Ectodermal cell (in vitro differentiated cells): ENCODE measurements around the gene AIDA.

Experiments
- H3K27ac ChIP-seq: 2 replicates; pipeline ENCODE4 v1.7.0; 2013; ENCODE audit warnings: mild to moderate bottlenecking, low read depth, low read length; ENCODE audit not compliant: insufficient read depth, poor library complexity, severe bottlenecking
- H3K27me3 ChIP-seq: 2 replicates; pipeline ENCODE4 v1.7.0; 2013; ENCODE audit warnings: mild to moderate bottlenecking, low read length; ENCODE audit not compliant: insufficient read depth, control insufficient read depth, poor library complexity, severe bottlenecking
- H3K36me3 ChIP-seq: one replicate; pipeline ENCODE4 v1.7.0; 2013; ENCODE audit warnings: low read length; ENCODE audit not compliant: control insufficient read depth, insufficient read depth
- H3K4me1 ChIP-seq: one replicate; pipeline ENCODE4 v1.7.0; 2013; ENCODE audit warnings: low read length; ENCODE audit not compliant: control insufficient read depth, insufficient read depth
- H3K4me3 ChIP-seq: 2 replicates; pipeline ENCODE4 v1.7.0; 2013; ENCODE audit warnings: low read depth, low read length, control low read depth; ENCODE audit not compliant: insufficient read depth
- H3K9me3 ChIP-seq: 2 replicates; pipeline ENCODE4 v1.7.0; 2013; ENCODE audit warnings: mild to moderate bottlenecking, low read length, moderate library complexity; ENCODE audit not compliant: control insufficient read depth
- WGBS, 2 experiments: methylation state at CpG; one replicate each; pipeline ENCODE4 v1.1.7; 2013; ENCODE audit warnings: missing lambda C conversion rate in 2 of 2; 5-methylcytosine and 5-hydroxymethylcytosine counted together

The AIDA gene

DNA sequence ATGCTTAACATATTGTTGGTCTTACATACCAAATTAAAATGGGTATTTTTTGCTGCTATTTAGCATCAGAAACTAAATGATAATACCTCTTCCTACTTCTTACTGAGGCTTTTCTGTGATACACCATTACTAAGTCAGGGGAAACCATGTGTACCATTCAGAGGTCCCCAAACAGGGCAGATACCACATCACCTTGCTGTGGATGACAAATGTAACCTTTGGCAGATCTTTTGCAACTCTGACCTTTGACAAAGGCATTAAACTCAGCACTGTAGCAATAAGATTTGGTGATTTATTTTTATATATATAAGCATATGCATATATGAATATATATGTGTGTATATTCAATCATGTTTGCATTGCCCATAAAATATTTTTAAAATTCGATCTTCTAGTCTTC is 27.6 kb upstream of the AIDA start:
- Histone ChIP-seq H3K27me3 (no peaks in the 10 kb centered on the region), H3K36me3 (no peaks in the 10 kb centered on the region), H3K4me1 (peaks cover 14% of the 10 kb centered on the region), H3K9me3 (no peaks in the 10 kb centered on the region), H3K27ac (no peak overlapping the region), H3K4me3 (no peak overlapping the region)
- WGBS, 2 experiments = no CpG with 5 or more reads among the region's 1 CpG

DNA sequence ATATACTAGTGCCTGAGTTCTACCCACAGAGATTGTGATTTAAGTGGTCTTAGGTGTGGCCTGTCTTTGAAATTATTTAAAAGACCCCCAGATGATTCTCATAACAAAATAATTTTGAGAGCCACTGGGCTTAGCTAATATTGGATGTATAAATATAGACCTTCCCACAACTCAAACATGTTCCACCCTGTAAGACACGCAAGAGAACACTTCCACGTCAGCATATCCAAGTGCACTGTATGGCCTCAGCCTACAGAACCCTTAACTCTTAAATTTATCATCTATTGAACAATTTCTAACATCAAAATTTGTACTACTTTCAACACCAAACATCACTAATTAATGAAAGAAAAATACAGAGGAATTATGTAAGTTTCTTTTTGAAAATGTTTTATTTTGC is 27.2 kb upstream of the AIDA start:
- Histone ChIP-seq H3K27me3 (no peaks in the 10 kb centered on the region), H3K4me3 (no peak overlapping the region), H3K36me3 (no peaks in the 10 kb centered on the region), H3K4me1 (peaks cover 14% of the 10 kb centered on the region), H3K9me3 (no peaks in the 10 kb centered on the region), H3K27ac (no peak overlapping the region)
- 89 to 91% methylated on average over 2 of the region's 2 CpGs for WGBS, 2 experiments

DNA sequence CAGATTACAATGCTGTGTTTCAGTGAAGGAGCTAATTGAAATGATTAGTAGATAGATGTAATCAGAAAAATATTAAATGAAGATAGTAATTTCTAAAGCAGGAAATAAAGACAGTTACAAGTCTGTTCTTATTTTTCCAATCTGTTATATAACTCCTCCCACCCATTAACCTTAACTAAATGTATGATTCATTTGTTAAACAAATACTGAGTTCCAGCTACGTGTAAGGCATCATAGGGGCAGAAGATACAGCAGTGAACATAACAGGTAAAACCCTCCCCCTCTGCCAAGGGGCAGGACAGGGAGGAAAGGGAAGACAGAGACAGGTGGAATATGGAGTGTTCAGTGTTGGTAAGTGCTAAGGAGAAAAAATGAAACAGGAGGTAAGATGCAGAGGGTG is 24.7 kb upstream of the AIDA start, which contains the start of gene FAM177B:
TSS of gene FAM177B (plus strand) at position 231 of the 400 bp plus-strand sequence. CDS start 9,344 bp downstream, outside the sequence.
- WGBS, 2 experiments = 40 to 83% methylated on average over 1 of the region's 1 CpG
- Histone ChIP-seq H3K27ac (no peak within 1 kb of the TSS), H3K4me1 (peaks cover 14% of the 10 kb centered on the region), H3K4me3 (no peak within 1 kb of the TSS), H3K27me3 (no peaks in the 10 kb centered on the region), H3K36me3 (peaks cover 6% of the 10 kb centered on the region), H3K9me3 (no peaks in the 10 kb centered on the region)

DNA sequence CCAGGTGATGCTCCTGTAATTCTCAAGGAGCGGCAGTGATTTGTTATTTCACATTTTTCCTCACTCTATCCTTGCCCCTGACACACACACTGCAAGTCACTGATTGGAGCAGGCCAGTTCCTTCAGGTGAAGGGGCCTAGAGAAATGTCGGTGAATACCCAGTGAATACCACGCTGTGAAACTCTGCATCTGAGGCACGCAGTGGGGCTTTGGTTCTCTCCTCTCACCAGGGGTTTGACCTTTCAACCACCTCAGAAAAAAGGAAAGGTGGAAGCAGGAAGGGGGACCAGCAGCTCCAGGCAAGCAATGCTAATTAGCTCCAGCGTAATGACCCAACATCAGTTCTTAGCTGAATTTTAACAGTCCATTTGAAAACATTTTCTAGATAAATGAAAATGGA is 24.2 kb upstream of the AIDA start:
- Histone ChIP-seq H3K9me3 (no peaks in the 10 kb centered on the region), H3K27me3 (no peaks in the 10 kb centered on the region), H3K36me3 (peaks cover 9% of the 10 kb centered on the region), H3K27ac (no peak overlapping the region), H3K4me1 (peaks cover 14% of the 10 kb centered on the region), H3K4me3 (no peak overlapping the region)
- WGBS, 2 experiments = 7 to 12% methylated on average over 4 to 5 of the region's 5 CpGs

DNA sequence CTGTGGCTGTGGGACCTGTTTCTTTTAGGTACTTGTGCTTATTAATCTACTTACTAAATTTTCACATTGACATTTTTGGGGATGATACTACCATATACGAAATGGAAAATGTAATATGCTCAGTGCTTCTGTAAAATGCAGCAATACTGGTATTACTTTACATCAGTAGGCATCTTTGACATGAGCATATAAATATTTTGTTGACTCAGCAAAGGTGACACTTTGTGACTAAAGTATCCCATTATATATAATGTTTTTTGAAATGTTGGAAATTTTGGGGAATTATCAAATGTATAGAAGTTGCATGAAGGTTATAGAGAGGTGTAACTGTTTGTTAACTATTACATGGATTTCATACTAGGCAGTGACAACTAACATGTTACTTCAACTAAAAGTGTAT is 22.4 kb upstream of the AIDA start:
- Histone ChIP-seq H3K4me1 (peaks cover 14% of the 10 kb centered on the region), H3K36me3 (peaks cover 23% of the 10 kb centered on the region), H3K27me3 (no peaks in the 10 kb centered on the region), H3K4me3 (no peak overlapping the region), H3K27ac (no peak overlapping the region), H3K9me3 (no peaks in the 10 kb centered on the region)
- WGBS, 2 experiments = 100% methylated on average over 1 of the region's 1 CpG; no CpG with 5 or more reads in 1 of the 2 experiments

DNA sequence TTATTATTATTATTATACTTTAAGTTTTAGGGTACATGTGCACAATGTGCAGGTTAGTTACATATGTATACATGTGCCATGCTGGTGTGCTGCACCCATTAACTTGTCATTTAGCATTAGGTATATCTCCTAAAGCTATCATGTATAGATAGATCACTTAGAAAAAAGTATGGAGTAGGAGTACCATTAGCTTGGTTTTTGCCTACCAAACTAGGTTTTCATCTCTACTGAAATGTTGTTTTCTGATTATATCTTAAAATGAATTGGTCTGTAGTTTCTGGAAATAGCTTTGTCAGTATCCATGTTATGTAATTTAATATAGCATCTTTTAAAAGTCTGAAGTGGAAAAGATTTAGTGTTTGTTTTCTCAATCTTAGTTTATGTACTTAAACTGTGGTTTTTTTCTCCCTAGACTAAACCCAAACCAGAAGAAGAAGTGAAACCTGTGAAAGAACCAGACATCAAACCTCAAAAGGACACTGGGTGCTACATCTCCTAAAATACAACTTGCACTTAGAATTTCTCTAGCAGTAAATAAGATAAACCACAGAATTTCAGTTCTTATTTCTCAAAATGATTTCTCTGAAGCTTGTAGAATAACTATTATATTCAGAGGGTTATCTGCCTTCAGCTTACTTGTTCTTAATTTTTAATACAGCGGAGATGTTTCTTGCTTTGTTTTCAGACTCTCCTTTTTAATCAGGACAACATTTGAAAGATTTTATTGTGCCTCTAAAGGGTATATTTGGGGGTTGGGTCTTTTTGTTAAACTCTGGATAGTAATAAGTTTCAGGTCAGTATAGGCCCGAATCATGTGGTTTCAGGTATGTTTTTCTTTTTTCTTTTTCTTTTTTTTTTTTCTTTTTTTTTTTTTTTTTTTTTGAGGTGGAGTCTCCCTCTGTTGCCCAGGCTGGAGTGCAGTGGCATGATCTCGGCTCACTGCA is 20.2 kb upstream of the AIDA start:
- Histone ChIP-seq H3K4me1 (peaks cover 14% of the 10 kb centered on the region), H3K36me3 (peaks cover 28% of the 10 kb centered on the region), H3K27ac (no peak overlapping the region), H3K4me3 (no peak overlapping the region), H3K9me3 (no peaks in the 10 kb centered on the region), H3K27me3 (no peaks in the 10 kb centered on the region)
- WGBS, 2 experiments = 91 to 100% methylated on average over 1 to 3 of the region's 3 CpGs

DNA sequence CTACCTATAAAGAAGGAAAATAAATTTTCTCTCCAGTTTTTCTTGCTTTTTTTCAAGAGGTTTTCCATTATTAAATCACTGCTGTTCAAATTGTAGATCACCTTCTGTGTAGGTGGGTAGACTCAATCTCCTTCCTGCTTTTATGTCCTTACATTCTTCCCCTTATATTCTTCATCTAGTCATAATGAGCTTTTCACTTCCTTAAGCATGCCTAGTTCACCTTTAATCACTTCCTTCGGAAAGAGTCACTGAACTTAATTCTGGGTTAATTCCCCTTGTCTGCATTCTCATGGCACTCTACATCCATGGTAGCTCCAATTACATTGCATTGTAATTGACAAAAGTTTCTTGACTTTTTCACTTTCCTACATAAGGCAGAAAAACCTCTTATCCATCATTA is 18.6 kb upstream of the AIDA start:
- no peak overlapping the region for H3K27ac ChIP-seq
- H3K9me3 ChIP-seq = no peaks in the 10 kb centered on the region
- H3K36me3 ChIP-seq = peaks cover 33% of the 10 kb centered on the region
- 94 to 97% methylated on average over 1 of the region's 1 CpG for WGBS, 2 experiments
- no peaks in the 10 kb centered on the region for H3K27me3 ChIP-seq
- H3K4me1 ChIP-seq = peaks cover 5% of the 10 kb centered on the region
- no peak overlapping the region for H3K4me3 ChIP-seq

DNA sequence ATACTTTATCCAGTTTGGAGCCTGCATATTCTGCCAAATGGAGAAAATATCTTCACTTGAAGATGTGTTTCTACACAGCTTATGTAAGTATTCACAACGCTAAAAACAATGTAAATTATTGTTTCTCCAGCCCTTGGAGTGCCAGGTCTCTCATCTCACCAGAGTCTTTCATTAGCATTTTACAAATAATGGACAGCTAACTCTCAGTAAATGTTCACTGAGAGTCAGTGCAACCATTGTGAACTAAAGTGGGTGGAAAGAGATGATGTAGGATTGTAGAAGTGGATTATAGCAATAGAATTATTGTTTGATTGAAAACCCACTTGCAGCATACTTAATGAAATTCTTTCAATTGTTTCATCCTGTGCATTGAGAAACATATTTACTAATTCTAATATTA is 16.5 kb upstream of the AIDA start:
- Histone ChIP-seq H3K9me3 (no peaks in the 10 kb centered on the region), H3K27me3 (no peaks in the 10 kb centered on the region), H3K4me1 (no peaks in the 10 kb centered on the region), H3K4me3 (no peak overlapping the region), H3K36me3 (peaks cover 43% of the 10 kb centered on the region), H3K27ac (no peak overlapping the region)
- 90 to 96% methylated on average over 1 of the region's 1 CpG for WGBS, 2 experiments

DNA sequence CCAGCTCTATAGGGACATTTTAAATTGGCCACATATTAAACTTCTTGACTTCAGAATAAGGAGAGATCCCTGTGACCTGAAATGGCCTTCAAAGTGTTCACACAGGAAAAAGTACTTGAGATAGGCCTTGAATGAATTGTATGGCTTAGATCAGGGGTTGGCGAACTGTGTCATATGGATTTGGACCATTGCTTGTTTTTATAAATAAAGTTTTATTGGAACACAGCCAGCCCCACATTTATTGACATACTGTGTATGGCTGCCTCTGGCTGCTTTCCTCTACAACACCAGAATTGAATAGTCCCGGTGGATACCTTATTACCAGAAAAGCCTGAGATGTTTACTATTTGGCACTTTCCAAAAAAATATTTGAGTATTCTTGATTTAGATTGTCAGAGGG is 4.1 kb upstream of the AIDA start:
- Histone ChIP-seq H3K27ac (no peak overlapping the region), H3K4me1 (no peaks in the 10 kb centered on the region), H3K36me3 (peaks cover 7% of the 10 kb centered on the region), H3K4me3 (no peak overlapping the region), H3K27me3 (no peaks in the 10 kb centered on the region), H3K9me3 (no peaks in the 10 kb centered on the region)
- 86 to 91% methylated on average over 2 of the region's 2 CpGs for WGBS, 2 experiments

DNA sequence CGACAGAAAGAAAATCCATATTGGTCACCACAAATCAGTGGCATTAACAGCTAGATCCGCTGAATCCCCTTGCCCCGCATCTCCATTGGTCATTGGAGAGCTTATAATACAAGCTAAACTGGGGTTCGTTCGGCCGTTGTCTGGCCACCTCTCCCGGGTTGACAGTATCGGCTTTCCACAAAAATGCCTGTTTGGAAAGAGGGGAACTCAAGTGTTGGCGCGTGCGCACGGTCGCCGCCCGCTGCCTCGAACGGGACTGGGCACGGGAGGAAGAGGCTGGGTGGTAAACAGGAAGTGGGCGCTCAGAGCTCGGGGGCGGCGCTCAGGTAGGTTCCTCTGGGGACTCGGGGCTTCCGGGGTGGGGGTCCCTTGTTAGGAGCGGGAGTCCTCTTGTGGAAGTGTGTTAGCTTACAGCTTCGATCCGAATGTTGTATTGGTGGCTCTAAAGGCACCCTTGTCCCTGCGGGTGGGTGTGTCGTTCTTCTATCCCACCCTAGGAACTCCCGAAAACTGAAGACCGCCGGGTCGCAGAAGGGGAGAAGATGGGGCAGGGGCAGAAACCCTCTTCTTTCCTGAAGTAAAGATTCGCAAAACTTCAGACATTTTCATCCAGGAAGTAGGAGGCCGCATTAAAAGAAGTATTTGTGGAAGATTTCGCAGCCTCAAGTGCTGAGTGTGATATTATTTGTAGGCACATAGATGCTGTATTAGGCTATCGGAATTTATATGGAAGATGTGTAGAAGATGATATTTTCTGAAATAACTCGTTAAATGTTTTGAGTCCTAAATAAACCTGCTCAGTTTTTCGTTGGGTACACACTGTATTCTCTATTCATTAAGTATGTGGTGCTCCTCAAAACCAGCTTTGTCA is 1.0 kb upstream of the AIDA start:
- Histone ChIP-seq H3K4me1 (no peaks in the 10 kb centered on the region), H3K27me3 (no peaks in the 10 kb centered on the region), H3K36me3 (peaks cover 7% of the 10 kb centered on the region), H3K4me3 (peak overlapping the region; percentile 79), H3K27ac (peak overlapping the region; percentile 72), H3K9me3 (no peaks in the 10 kb centered on the region)
- 3% methylated on average over 39 of the region's 39 CpGs for WGBS, 2 experiments
